ENCODE data around the gene TPRN.

TPRN gene

DNA sequence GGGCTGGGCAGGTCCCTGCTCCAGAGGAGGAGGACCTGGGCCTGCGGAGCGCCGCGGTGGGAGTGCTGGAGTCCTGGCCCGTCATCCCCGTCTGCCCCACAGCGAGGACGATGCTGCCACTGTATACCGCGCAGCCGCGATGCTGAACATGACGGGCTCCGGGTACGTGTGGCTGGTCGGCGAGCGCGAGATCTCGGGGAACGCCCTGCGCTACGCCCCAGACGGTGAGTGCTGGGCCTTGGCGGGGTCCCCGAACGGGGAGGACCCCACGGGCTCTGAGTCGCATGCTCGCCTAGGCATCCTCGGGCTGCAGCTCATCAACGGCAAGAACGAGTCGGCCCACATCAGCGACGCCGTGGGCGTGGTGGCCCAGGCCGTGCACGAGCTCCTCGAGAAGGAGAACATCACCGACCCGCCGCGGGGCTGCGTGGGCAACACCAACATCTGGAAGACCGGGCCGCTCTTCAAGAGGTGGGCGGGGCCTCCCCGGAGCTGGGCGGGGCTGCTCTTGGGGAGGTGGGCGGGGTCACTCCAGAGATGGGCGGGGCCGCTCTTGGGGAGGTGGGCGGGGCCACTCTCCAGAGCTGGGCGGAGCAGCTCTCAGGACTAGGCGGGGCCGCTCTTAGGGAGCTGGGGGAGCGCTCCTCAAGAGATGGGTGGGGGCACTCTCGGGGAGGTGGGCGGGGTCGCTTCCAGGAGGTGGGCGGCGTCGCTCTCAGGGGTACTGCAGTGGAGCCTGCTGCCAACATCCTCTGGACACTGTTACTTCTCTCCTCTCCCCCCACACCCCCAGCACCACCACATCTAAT, 43.8 kb downstream of the TPRN start:
- peaks cover 45% of the 10 kb centered on the region for H3K27me3 ChIP-seq (replicated peaks; ENCODE audit: control insufficient read depth, insufficient read depth, low read length)
- H3K9me3 ChIP-seq (ENCODE audit: control insufficient read depth, low read length): no peaks in the 10 kb centered on the region
- DNase-seq (ENCODE audit: low read depth): peak; percentile 64
- H3K4me1 ChIP-seq (ENCODE audit: control insufficient read depth, insufficient read depth, low read length): no peaks in the 10 kb centered on the region
- peak overlapping the region; percentile 38 for H3K4me3 ChIP-seq (ENCODE audit: low read length)
- H3K9ac ChIP-seq (ENCODE audit: low read length): no peak overlapping the region
- no peaks in the 10 kb centered on the region for H3K36me3 ChIP-seq (ENCODE audit: control insufficient read depth, insufficient read depth, low read length, severe bottlenecking)

- Histone ChIP-seq H3K4me3 (ENCODE audit: low read length) (no peak overlapping the region), H3K9me3 (ENCODE audit: control insufficient read depth, low read length) (no peaks in the 10 kb centered on the region), H3K9ac (ENCODE audit: low read length) (no peak overlapping the region), H3K4me1 (ENCODE audit: control insufficient read depth, insufficient read depth, low read length) (no peaks in the 10 kb centered on the region), H3K27me3 (replicated peaks; ENCODE audit: control insufficient read depth, insufficient read depth, low read length) (peaks cover 29% of the 10 kb centered on the region), H3K36me3 (ENCODE audit: control insufficient read depth, insufficient read depth, low read length, severe bottlenecking) (no peaks in the 10 kb centered on the region)
- no peak for DNase-seq (ENCODE audit: low read depth)
These were observed 47.6 kb downstream of the TPRN start for GRCh38 chr9:137152844-137153405.

- DNase-seq (ENCODE audit: low read depth): peak; percentile 33
- no peaks in the 10 kb centered on the region for H3K4me1 ChIP-seq (ENCODE audit: control insufficient read depth, insufficient read depth, low read length)
These were observed 49.7 kb downstream of the TPRN start for GRCh38 chr9:137150617-137151457.

DNA sequence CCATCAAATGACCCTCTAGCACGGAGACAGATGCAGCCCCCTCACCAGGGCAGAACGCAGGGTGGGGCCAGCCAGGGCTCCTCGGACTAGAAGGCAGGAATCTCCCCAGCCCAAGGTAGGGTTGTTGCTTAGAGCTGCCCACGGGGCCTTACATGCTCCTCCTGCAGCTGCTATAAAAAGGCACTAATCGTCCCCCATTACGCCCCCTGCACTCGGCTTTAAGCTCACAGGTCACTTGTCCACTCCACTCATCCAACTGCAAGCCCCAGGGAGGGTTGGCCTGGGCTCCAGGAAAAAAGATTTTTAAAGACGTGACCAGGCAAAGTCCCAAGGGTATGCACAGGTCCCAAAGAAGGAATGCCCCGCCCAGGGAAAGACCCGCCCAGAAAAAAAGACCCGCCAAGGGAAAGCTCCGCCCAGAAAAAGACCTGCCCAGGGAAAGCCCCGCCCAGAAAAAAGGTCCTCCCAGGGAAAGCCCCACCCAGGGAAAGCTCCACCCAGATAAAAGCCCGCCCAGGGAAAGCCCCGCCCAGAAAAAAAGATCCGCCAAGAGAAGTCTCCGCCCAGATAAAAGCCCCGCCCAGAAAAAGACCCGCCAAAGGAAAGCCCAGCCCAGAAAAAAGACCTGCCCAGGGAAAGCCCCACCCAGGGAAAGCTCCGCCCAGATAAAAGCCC, 50.5 kb downstream of the TPRN start:
- Histone ChIP-seq H3K4me1 (ENCODE audit: control insufficient read depth, insufficient read depth, low read length) (no peaks in the 10 kb centered on the region), H3K27me3 (replicated peaks; ENCODE audit: control insufficient read depth, insufficient read depth, low read length) (peaks cover 15% of the 10 kb centered on the region), H3K9me3 (ENCODE audit: control insufficient read depth, low read length) (no peaks in the 10 kb centered on the region), H3K9ac (ENCODE audit: low read length) (no peak overlapping the region), H3K4me3 (ENCODE audit: low read length) (no peak overlapping the region), H3K36me3 (ENCODE audit: control insufficient read depth, insufficient read depth, low read length, severe bottlenecking) (no peaks in the 10 kb centered on the region)
- no peak for DNase-seq (ENCODE audit: low read depth)

More at GRCh38 chr9:137150617-137151457, 49.7 kb downstream of the TPRN start:
- Histone ChIP-seq H3K4me3 (ENCODE audit: low read length) (no peak overlapping the region), H3K9ac (ENCODE audit: low read length) (no peak overlapping the region), H3K27me3 (replicated peaks; ENCODE audit: control insufficient read depth, insufficient read depth, low read length) (peaks cover 23% of the 10 kb centered on the region), H3K36me3 (ENCODE audit: control insufficient read depth, insufficient read depth, low read length, severe bottlenecking) (no peaks in the 10 kb centered on the region), H3K9me3 (ENCODE audit: control insufficient read depth, low read length) (no peaks in the 10 kb centered on the region)

- Histone ChIP-seq H3K9me3 (ENCODE audit: control insufficient read depth, low read length) (no peaks in the 10 kb centered on the region), H3K4me1 (ENCODE audit: control insufficient read depth, insufficient read depth, low read length) (no peaks in the 10 kb centered on the region), H3K27me3 (replicated peaks; ENCODE audit: control insufficient read depth, insufficient read depth, low read length) (peaks cover 14% of the 10 kb centered on the region), H3K4me3 (ENCODE audit: low read length) (no peak overlapping the region), H3K9ac (ENCODE audit: low read length) (no peak overlapping the region), H3K36me3 (ENCODE audit: control insufficient read depth, insufficient read depth, low read length, severe bottlenecking) (no peaks in the 10 kb centered on the region)
- no peak for DNase-seq (ENCODE audit: low read depth)
These were observed 51.2 kb downstream of the TPRN start for GRCh38 chr9:137149363-137149762.

DNA sequence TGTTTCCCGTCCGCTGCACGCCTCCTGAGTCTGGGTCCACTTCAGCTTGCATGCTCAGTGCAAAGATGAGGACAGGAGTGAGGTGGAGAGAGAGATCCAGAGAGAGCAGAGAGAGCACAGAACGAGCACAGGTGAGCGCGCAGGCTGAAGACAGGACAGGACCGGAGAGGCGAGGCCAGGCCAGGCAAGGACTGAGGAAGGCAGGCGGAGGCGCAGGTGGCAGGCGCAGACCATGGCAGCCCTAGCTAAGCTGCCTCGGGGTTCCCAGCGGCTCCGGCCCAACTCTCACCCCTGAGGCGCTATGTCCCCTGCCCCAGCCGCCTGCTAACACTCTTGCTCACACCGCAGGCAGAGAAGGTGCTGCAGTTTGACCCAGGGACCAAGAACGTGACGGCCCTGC, 51.9 kb downstream of the TPRN start:
- Histone ChIP-seq H3K9me3 (ENCODE audit: control insufficient read depth, low read length) (no peaks in the 10 kb centered on the region), H3K9ac (ENCODE audit: low read length) (no peak overlapping the region), H3K27me3 (replicated peaks; ENCODE audit: control insufficient read depth, insufficient read depth, low read length) (peaks cover 15% of the 10 kb centered on the region), H3K4me1 (ENCODE audit: control insufficient read depth, insufficient read depth, low read length) (no peaks in the 10 kb centered on the region), H3K36me3 (ENCODE audit: control insufficient read depth, insufficient read depth, low read length, severe bottlenecking) (no peaks in the 10 kb centered on the region), H3K4me3 (ENCODE audit: low read length) (no peak overlapping the region)
- no peak for DNase-seq (ENCODE audit: low read depth)

DNA sequence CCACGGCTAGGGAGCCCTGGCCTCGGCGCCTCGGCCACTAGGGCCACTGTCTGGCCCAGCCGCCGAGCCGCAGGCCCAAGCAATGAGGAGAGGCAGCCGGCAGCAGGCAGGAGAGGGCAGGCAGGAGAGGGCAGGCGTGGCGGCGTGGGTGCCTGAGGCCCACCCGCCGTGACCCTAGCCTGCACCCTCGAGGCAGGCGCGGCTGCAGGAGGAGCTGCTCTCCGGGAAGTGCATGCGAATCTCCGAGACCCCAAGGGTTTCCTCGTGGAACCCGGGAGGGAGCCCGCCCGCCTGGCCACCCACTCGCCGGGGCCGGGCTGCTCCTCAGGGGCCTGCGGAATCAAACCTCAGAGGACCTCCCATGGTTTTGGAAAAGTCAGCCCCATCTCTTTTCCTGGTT, 52.3 kb downstream of the TPRN start:
- H3K27me3 ChIP-seq (replicated peaks; ENCODE audit: control insufficient read depth, insufficient read depth, low read length): peaks cover 19% of the 10 kb centered on the region
- no peaks in the 10 kb centered on the region for H3K36me3 ChIP-seq (ENCODE audit: control insufficient read depth, insufficient read depth, low read length, severe bottlenecking)
- no peak for DNase-seq (ENCODE audit: low read depth)

GRCh38 chr9:137147793-137148160, 52.8 kb downstream of the TPRN start:
- peaks cover 21% of the 10 kb centered on the region for H3K27me3 ChIP-seq (replicated peaks; ENCODE audit: control insufficient read depth, insufficient read depth, low read length)
- no peak for DNase-seq (ENCODE audit: low read depth)
- no peaks in the 10 kb centered on the region for H3K9me3 ChIP-seq (ENCODE audit: control insufficient read depth, low read length)
- H3K4me1 ChIP-seq (ENCODE audit: control insufficient read depth, insufficient read depth, low read length): no peaks in the 10 kb centered on the region
- H3K9ac ChIP-seq (ENCODE audit: low read length): no peak overlapping the region
- H3K4me3 ChIP-seq (ENCODE audit: low read length): no peak overlapping the region
- no peaks in the 10 kb centered on the region for H3K36me3 ChIP-seq (ENCODE audit: control insufficient read depth, insufficient read depth, low read length, severe bottlenecking)

More for the DNA sequence above, 52.3 kb downstream of the TPRN start:
- no peak overlapping the region for H3K9ac ChIP-seq (ENCODE audit: low read length)
- H3K9me3 ChIP-seq (ENCODE audit: control insufficient read depth, low read length): no peaks in the 10 kb centered on the region
- no peaks in the 10 kb centered on the region for H3K4me1 ChIP-seq (ENCODE audit: control insufficient read depth, insufficient read depth, low read length)
- H3K4me3 ChIP-seq (ENCODE audit: low read length): no peak overlapping the region

DNA sequence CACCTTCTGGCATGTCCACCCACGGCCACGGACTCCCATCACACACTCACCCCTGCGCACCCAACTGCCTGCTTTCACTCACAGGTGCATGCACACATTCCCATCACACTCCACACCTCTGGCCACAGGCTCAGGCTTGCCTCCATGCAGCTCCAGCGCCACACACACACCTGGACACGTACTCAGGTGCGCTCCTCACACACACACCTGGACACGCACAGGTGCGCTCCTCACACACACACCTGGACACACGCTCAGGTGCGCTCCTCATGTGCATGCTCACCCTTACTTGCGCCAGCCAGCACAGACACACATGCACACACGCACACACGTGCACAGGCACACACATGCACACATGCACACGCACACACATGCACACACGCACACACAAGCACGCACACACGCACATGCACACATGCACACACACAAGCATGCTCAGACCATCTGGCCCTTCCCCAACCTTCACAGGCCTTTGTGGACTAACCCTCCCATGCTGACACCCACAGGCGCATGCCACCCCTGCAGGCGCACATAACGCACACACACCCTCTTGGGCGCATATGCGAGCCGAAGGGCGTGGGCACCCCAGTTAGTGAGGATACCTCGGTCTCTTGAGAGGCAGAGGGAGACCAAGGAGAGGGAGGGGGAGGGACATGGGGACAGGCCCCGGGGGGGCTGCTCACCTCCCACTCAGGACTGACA, 53.3 kb downstream of the TPRN start:
- no peak overlapping the region for H3K9ac ChIP-seq (ENCODE audit: low read length)
- H3K36me3 ChIP-seq (ENCODE audit: control insufficient read depth, insufficient read depth, low read length, severe bottlenecking): no peaks in the 10 kb centered on the region
- no peaks in the 10 kb centered on the region for H3K4me1 ChIP-seq (ENCODE audit: control insufficient read depth, insufficient read depth, low read length)
- no peaks in the 10 kb centered on the region for H3K9me3 ChIP-seq (ENCODE audit: control insufficient read depth, low read length)
- DNase-seq (ENCODE audit: low read depth): no peak
- H3K27me3 ChIP-seq (replicated peaks; ENCODE audit: control insufficient read depth, insufficient read depth, low read length): peaks cover 26% of the 10 kb centered on the region
- no peak overlapping the region for H3K4me3 ChIP-seq (ENCODE audit: low read length)

DNA sequence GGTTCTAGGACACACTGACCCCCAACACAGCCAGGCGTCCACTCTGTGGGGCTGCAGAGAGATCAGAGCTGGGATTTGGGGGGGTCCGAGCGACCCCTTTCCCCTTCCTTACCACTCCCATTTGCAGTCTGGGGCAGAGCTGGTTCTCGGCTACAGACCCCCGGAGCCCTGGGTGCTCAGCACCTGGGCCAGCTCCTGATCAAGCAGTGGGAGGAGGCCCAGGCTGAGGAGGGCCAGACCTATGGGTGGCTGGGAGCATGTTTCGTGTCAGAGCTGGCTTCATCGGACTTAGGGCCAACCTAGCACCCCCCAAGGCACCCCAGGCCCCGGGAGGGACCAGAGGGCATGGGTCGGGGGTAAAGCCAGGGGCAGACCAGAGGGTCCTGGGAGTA, 54.0 kb downstream of the TPRN start:
- H3K27me3 ChIP-seq (replicated peaks; ENCODE audit: control insufficient read depth, insufficient read depth, low read length): peaks cover 32% of the 10 kb centered on the region
- H3K36me3 ChIP-seq (ENCODE audit: control insufficient read depth, insufficient read depth, low read length, severe bottlenecking): no peaks in the 10 kb centered on the region
- no peak for DNase-seq (ENCODE audit: low read depth)
- H3K4me1 ChIP-seq (ENCODE audit: control insufficient read depth, insufficient read depth, low read length): no peaks in the 10 kb centered on the region
- H3K9ac ChIP-seq (ENCODE audit: low read length): no peak overlapping the region
- H3K4me3 ChIP-seq (ENCODE audit: low read length): no peak overlapping the region
- no peaks in the 10 kb centered on the region for H3K9me3 ChIP-seq (ENCODE audit: control insufficient read depth, low read length)

Data from adipocyte (in vitro differentiated cells).